ENCODE data around the gene AFG1L.

DNA sequence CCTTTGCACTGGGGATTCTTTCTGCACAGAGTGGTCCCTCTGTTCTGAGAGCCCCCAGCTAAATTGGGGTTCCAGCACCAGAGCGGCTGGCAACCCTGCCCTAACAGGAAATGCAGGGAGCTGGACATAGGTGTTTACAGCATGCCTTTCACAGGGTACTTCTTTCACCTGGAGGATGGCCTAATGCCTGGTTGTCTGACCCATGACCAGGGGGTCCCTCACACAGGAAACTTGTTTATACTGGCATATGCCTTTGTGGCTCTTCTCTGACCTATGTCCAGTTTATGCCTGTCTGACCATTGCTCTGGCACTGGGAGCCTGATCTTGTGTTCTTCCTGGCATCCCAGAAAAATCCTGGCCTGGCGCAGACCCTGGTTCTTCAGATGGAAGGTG, 66.1 kb downstream of the AFG1L start:
- TF ChIP-seq, protein P1, sequence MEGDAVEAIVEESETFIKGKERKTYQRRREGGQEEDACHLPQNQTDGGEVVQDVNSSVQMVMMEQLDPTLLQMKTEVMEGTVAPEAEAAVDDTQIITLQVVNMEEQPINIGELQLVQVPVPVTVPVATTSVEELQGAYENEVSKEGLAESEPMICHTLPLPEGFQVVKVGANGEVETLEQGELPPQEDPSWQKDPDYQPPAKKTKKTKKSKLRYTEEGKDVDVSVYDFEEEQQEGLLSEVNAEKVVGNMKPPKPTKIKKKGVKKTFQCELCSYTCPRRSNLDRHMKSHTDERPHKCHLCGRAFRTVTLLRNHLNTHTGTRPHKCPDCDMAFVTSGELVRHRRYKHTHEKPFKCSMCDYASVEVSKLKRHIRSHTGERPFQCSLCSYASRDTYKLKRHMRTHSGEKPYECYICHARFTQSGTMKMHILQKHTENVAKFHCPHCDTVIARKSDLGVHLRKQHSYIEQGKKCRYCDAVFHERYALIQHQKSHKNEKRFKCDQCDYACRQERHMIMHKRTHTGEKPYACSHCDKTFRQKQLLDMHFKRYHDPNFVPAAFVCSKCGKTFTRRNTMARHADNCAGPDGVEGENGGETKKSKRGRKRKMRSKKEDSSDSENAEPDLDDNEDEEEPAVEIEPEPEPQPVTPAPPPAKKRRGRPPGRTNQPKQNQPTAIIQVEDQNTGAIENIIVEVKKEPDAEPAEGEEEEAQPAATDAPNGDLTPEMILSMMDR (IDR thresholded peaks at IDR 0.05; ENCODE audit: poor library complexity), result no peak
- TF ChIP-seq EZH2 (IDR thresholded peaks at IDR 0.05; ENCODE audit: borderline replicate concordance), result no peak
- no peak for TF ChIP-seq EZH2phosphoT487 (IDR thresholded peaks at IDR 0.05; ENCODE audit: low read depth, severe bottlenecking, unreplicated experiment)
